GM21717 (cell line): ENCODE data around the gene SSTR3.

Experiments
- ATAC-seq: cut with Tn5 transposase; IDR thresholded peaks from one replicate; pipeline ENCODE4 v1.9.1; 2021; ENCODE audit warnings: mild to moderate bottlenecking, moderate library complexity; ENCODE audit not compliant: unreplicated experiment

SSTR3 gene

GRCh38 chr22:37229805-37230672 is 17.8 kb upstream of the SSTR3 start:
- ATAC-seq: peak; percentile 26

GRCh38 chr22:37229012-37229804 is 16.9 kb upstream of the SSTR3 start:
- ATAC-seq: no peak

DNA sequence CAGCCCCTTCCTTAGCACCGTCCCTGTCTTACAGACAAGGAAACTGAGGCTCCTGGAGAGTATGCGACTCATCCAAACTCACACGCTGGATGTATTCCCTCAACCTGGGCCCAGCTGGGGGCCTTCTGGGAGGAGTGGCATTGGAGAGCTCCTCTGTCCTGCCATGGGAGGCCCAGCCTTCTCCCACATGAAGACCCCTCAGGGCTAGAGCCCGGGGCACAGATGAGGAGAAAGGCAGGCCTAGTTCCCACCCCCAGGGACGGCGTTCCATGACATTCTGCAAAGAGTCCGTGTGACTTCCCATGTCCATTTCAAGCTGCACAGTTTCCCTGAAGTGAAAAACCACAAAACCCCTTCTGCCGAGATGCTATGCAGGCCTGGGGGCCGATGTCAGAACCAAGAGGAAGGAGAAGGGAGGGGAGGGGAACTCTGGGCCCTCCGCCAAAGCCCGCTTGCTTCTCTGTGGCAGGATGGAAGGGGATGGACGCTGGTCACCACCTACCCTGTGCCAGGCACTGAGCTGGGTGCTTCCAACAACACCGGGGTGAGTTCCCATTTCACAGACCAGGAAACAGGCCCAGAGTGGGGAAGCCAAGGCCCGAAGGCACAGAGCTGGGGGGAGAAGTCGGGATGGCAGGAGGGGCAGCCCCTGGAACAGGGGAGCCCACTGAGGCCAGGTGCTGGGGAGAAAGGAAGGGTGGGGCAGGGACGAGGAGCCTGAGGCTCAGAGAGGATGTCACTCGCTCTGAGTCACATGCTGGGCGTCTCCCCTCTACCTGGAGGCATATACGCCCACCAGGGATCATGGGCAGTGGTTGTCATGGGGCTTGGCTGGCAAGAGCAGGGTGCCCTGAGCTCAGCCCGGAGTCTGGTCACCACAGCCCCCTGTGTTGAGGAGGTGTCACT is 16.1 kb upstream of the SSTR3 start:
- no peak for ATAC-seq

DNA sequence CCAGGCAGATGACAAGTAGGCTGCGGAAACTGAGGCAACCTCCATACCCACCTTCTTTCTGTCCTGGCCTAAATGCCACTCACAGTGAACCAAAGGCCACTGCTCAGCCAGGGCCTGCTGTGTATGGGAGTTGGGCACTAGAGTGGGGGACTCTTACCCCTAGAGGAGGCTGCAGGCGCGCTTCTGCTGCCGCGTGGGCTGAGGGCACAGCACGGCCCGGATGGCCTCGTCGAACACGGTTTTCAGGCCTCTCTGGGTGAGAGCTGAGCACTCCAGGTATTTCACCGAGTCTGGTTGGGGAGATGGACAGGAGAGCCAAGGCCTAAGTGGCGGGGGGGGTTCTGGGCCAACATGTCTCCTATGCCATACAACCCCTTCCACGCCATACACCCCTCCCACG is 14.2 kb upstream of the SSTR3 start:
- no peak for ATAC-seq

DNA sequence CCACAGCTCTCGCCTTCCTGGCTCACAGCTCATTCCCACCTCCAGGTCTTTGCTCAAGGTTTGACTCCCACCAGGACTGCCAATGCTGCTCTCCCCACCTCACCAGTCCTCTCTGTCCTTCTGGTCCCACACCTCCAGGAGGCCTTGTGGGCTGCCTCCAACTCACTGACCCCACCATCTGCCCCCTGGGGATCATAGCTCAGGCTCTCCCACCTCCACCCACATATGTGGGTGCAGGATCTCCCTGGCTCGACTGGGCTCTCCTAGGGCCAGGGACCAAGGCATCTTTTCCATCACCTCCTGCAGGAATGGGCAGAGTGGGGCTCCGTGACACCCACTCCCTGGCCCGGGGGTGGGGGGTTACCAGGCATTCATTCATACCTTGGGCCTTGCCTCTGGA is 13.8 kb upstream of the SSTR3 start:
- no peak for ATAC-seq

GRCh38 chr22:37225481-37225880 is 13.2 kb upstream of the SSTR3 start:
- no peak for ATAC-seq

- ATAC-seq: no peak
Measured at GRCh38 chr22:37224757-37225420, 12.6 kb upstream of the SSTR3 start.

DNA sequence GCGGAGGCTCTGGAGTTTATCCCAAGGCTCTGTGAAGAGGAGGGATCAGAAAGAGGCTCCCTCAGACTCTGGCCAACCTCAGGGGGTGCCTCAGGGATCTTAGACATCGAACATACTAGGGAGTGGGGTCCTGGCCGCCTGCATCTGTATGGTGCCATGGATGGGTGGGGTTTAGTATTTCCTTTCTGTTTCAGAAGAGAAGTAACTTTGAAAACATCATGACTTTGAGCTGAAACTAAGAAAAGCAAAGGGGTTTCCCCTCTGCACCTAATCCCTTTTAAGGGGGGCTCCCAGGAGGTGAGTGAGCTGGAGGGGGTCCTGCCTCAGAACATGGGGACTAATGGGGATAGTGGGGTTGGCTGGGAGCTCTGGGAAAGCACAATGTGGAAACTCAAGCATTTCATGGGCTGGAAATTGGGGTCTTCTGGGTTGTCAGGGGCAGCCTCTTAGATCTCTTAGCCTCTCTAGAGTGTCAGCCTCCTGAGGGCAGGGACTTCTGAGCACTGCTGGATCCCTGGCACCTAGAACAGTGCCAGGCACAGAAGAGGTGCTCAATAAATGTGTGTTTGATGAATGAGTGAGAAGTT is 11.8 kb upstream of the SSTR3 start:
- ATAC-seq: no peak

DNA sequence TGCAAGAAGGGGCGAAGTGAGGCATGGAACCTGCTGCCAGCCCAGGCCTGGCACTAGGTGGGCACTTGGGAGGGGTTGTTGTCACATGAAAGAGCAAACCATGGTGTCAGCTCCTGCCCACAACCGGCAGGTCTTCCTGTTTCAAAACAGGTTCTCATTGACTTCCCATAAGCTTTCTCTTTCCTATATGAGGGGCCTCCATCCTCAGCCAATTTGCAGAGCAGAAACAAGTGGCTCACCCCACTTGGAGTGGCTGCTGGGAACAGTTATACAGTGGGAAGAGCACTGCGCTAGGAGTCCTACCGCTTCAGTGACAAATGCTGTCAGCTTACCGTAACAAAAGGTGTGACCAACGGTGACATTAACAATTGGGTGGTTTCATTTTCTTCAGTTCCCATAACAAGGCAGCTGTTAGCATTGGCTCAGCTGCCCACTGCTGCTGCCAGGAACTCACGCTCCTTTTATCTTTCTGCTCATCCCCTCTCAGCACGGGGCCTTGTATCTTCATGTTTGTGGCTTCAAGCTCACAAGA is 10.2 kb upstream of the SSTR3 start:
- no peak for ATAC-seq

- no peak for ATAC-seq
Measured at GRCh38 chr22:37221424-37222333, 9.4 kb upstream of the SSTR3 start.

GRCh38 chr22:37220543-37220981 is 8.3 kb upstream of the SSTR3 start:
- ATAC-seq: no peak

- ATAC-seq: no peak
Measured at GRCh38 chr22:37219533-37219932, 7.3 kb upstream of the SSTR3 start.

GRCh38 chr22:37218771-37219411 is 6.6 kb upstream of the SSTR3 start:
- peak; percentile 57 for ATAC-seq

DNA sequence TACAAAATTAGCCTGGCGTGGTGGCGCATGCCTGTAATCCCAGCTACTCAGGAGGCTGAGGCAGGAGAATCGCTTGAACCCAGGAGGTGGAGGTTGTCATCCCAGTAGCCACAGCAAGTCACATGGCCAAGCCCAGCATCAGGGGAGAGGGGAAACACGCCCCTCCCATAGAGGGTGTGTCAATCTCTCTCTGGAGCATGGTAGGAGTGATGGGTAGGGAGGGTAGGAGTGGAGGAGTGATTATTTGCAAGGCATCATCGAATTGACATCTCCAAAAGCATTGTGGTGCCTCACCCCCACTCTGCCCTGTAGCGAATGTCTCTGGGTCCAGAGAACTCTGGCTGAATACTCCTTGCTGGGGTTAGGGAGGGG is 6.1 kb upstream of the SSTR3 start:
- no peak for ATAC-seq

- ATAC-seq: no peak
Measured at GRCh38 chr22:37215890-37216289, 3.6 kb upstream of the SSTR3 start.

- no peak for ATAC-seq
Measured at GRCh38 chr22:37214731-37215030, 2.4 kb upstream of the SSTR3 start.

- ATAC-seq: no peak
Measured at GRCh38 chr22:37213941-37214730, 1.9 kb upstream of the SSTR3 start.
